ENCODE data around the gene CPNE8.

The CPNE8 gene

DNA sequence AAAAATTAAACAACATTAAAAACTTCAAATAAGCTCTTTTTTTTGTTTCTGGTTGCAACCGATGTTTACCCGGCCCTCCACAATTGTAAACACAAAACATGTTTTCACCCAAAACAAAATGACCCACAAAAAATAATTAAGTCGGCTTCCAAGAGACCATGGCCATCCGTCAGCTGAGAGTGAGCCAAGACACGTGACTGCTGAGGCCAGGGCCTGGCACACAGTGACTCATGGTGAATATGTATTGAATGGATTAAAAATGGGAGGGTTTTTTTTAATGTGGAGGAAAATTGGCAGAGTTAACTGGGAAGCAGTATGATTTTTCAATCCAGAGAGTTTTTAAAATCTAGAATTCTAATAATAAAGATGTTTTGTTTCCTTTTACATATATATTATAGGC is 13.8 kb upstream of the CPNE8 start:
- no peak overlapping the region for H3K4me3 ChIP-seq (ENCODE audit: low read depth, low read length)
- H3K27ac ChIP-seq (ENCODE audit: low read depth, low read length), result no peak overlapping the region
- H3K27me3 ChIP-seq (ENCODE audit: insufficient read depth, low read length), result peaks cover 6% of the 10 kb centered on the region
- H3K4me1 ChIP-seq (ENCODE audit: control insufficient read depth, insufficient read depth, low read length, unreplicated experiment), result peaks cover 5% of the 10 kb centered on the region
- H2AFZ ChIP-seq (ENCODE audit: low read length, unreplicated experiment), result peak overlapping the region; percentile 40
- no peaks in the 10 kb centered on the region for H3K36me3 ChIP-seq (ENCODE audit: insufficient read depth, low read length)
- no peaks in the 10 kb centered on the region for H3K79me2 ChIP-seq (ENCODE audit: control insufficient read depth, insufficient read depth, low read length, unreplicated experiment)

GRCh38 chr12:38915429-38916182 is 10.2 kb upstream of the CPNE8 start:
- H3K79me2 ChIP-seq (ENCODE audit: control insufficient read depth, insufficient read depth, low read length, unreplicated experiment), result no peaks in the 10 kb centered on the region
- no peak overlapping the region for H2AFZ ChIP-seq (ENCODE audit: low read length, unreplicated experiment)
- H3K27ac ChIP-seq (ENCODE audit: low read depth, low read length), result no peak overlapping the region
- no peaks in the 10 kb centered on the region for H3K27me3 ChIP-seq (ENCODE audit: insufficient read depth, low read length)
- H3K36me3 ChIP-seq (ENCODE audit: insufficient read depth, low read length), result no peaks in the 10 kb centered on the region
- peaks cover 5% of the 10 kb centered on the region for H3K4me1 ChIP-seq (ENCODE audit: control insufficient read depth, insufficient read depth, low read length, unreplicated experiment)
- H3K4me3 ChIP-seq (ENCODE audit: low read depth, low read length), result no peak overlapping the region

DNA sequence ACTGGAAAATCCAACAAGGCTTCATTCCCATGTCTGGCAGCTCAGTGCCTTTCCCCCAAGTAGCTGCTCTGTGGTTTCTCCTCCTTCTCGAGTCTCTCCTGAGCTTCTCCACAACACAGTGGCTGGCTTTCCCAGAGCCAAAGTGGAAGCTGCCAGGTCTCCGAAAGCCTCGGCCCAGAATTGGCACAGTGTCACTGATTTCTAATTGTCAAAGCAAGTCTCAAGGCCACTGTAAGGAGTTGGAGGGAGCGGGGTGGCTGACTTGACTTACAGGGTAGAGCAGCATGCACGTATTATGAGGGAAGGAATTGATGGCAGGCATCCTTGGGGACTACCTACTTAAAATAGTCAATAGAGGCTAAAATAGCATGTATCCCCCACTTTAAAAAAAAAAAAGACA is 6.7 kb upstream of the CPNE8 start:
- no peak overlapping the region for H2AFZ ChIP-seq (ENCODE audit: low read length, unreplicated experiment)
- no peaks in the 10 kb centered on the region for H3K36me3 ChIP-seq (ENCODE audit: insufficient read depth, low read length)
- peaks cover 4% of the 10 kb centered on the region; the same call in 1 of the 2 replicates for H3K27me3 ChIP-seq (ENCODE audit: insufficient read depth, low read length)
- H3K79me2 ChIP-seq (ENCODE audit: control insufficient read depth, insufficient read depth, low read length, unreplicated experiment), result no peaks in the 10 kb centered on the region
- no peak overlapping the region for H3K4me3 ChIP-seq (ENCODE audit: low read depth, low read length)
- H3K27ac ChIP-seq (ENCODE audit: low read depth, low read length), result no peak overlapping the region
- no peaks in the 10 kb centered on the region for H3K4me1 ChIP-seq (ENCODE audit: control insufficient read depth, insufficient read depth, low read length, unreplicated experiment)

DNA sequence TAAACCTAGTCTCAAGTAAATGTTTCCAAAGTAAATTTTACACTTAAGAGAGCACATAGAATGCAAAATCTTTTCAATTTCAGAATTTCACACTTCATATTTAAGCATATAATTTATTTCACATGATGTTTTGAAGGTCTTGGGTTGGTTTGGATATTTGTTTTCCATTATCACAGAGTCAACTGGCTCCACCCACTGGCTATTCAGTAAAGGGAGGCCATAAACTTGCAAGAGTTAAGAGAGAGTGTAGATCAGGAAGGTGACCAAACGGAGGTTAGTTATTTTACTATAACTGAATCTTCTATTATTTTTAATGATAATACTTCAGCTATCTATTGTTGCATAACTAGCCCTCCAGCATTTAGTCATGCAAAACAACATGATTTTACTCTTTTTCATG is 6.2 kb upstream of the CPNE8 start:
- no peaks in the 10 kb centered on the region for H3K79me2 ChIP-seq (ENCODE audit: control insufficient read depth, insufficient read depth, low read length, unreplicated experiment)
- H3K27me3 ChIP-seq (ENCODE audit: insufficient read depth, low read length), result peaks cover 4% of the 10 kb centered on the region; the same call in 1 of the 2 replicates
- H3K4me1 ChIP-seq (ENCODE audit: control insufficient read depth, insufficient read depth, low read length, unreplicated experiment), result no peaks in the 10 kb centered on the region
- H3K36me3 ChIP-seq (ENCODE audit: insufficient read depth, low read length), result no peaks in the 10 kb centered on the region
- no peak overlapping the region for H3K4me3 ChIP-seq (ENCODE audit: low read depth, low read length)
- H3K27ac ChIP-seq (ENCODE audit: low read depth, low read length), result no peak overlapping the region
- H2AFZ ChIP-seq (ENCODE audit: low read length, unreplicated experiment), result no peak overlapping the region

- no peaks in the 10 kb centered on the region for H3K36me3 ChIP-seq (ENCODE audit: insufficient read depth, low read length)
- peak overlapping the region; percentile 57 for H2AFZ ChIP-seq (ENCODE audit: low read length, unreplicated experiment)
- H3K4me3 ChIP-seq (ENCODE audit: low read depth, low read length), result peak overlapping the region; percentile 91
- H3K79me2 ChIP-seq (ENCODE audit: control insufficient read depth, insufficient read depth, low read length, unreplicated experiment), result no peaks in the 10 kb centered on the region
- no peak overlapping the region for H3K27ac ChIP-seq (ENCODE audit: low read depth, low read length)
- no peaks in the 10 kb centered on the region for H3K4me1 ChIP-seq (ENCODE audit: control insufficient read depth, insufficient read depth, low read length, unreplicated experiment)
- peaks cover 4% of the 10 kb centered on the region; the same call in 1 of the 2 replicates for H3K27me3 ChIP-seq (ENCODE audit: insufficient read depth, low read length)
Observed at GRCh38 chr12:38907201-38907923, 2.0 kb upstream of the CPNE8 start.

GRCh38 chr12:38906482-38907200 is 1.2 kb upstream of the CPNE8 start:
- no peaks in the 10 kb centered on the region for H3K36me3 ChIP-seq (ENCODE audit: insufficient read depth, low read length)
- peak overlapping the region; percentile 91 for H3K4me3 ChIP-seq (ENCODE audit: low read depth, low read length)
- H2AFZ ChIP-seq (ENCODE audit: low read length, unreplicated experiment), result peak overlapping the region; percentile 93
- peaks cover 4% of the 10 kb centered on the region; the same call in 1 of the 2 replicates for H3K27me3 ChIP-seq (ENCODE audit: insufficient read depth, low read length)
- peaks cover 2% of the 10 kb centered on the region for H3K79me2 ChIP-seq (ENCODE audit: control insufficient read depth, insufficient read depth, low read length, unreplicated experiment)
- H3K27ac ChIP-seq (ENCODE audit: low read depth, low read length), result no peak overlapping the region
- H3K4me1 ChIP-seq (ENCODE audit: control insufficient read depth, insufficient read depth, low read length, unreplicated experiment), result no peaks in the 10 kb centered on the region

DNA sequence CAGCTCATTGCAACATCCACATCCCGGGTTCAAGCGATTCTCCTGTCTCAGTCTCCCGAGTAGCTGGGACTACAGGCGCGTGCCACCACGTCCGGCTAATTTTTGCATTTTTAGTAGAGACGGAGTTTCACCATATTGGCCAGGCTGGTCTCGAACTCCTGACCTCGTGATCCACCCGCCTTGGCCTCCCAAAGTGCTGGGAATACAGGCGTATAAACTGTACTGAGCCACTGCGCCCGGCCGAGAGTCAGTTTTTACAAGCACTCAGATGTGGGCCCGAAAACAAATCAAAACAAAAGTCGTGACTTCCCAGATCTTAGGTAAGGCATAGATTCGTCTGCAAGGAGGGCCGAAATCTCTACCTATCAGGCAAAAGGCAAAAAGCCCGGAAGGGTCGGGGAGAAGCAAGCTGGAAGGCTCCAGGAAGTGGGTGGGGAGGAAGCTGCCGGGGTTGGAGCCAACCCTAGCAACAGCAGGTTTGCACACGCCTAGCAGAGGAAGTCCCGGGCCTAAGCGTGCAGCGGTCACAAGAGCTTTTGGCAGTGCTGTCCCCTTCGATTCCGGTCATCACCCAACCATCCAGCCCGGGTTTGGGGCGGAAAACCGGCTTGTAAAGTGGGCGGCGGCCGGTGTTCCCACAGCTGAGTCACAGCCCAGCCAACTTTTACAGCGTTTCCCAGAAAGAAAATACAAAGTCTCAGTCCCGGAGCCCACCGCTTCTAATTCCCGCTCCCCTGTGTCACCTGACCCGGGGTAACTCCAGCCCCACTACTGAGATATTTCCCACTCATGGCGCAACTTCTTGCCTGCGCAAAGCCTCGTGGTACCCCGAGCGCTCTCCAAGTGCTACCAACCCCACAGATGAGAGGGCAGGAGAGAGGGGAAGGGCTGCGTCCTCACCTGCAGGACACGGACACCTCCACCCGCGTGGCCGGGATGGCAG is 583 bp downstream of the CPNE8 start:
- Histone ChIP-seq H2AFZ (ENCODE audit: low read length, unreplicated experiment) (peak overlapping the region; percentile 93), H3K4me1 (ENCODE audit: control insufficient read depth, insufficient read depth, low read length, unreplicated experiment) (no peaks in the 10 kb centered on the region), H3K36me3 (ENCODE audit: insufficient read depth, low read length) (no peaks in the 10 kb centered on the region), H3K27me3 (ENCODE audit: insufficient read depth, low read length) (no peaks in the 10 kb centered on the region; the same call in 1 of the 2 replicates), H3K27ac (ENCODE audit: low read depth, low read length) (peak overlapping the region; percentile 76), H3K4me3 (ENCODE audit: low read depth, low read length) (peak overlapping the region; percentile 91), H3K79me2 (ENCODE audit: control insufficient read depth, insufficient read depth, low read length, unreplicated experiment) (peaks cover 8% of the 10 kb centered on the region)

GRCh38 chr12:38903596-38903995 is 1.8 kb downstream of the CPNE8 start:
- Histone ChIP-seq H3K27me3 (ENCODE audit: insufficient read depth, low read length) (no peaks in the 10 kb centered on the region), H3K79me2 (ENCODE audit: control insufficient read depth, insufficient read depth, low read length, unreplicated experiment) (peaks cover 8% of the 10 kb centered on the region), H3K36me3 (ENCODE audit: insufficient read depth, low read length) (no peaks in the 10 kb centered on the region), H3K4me3 (ENCODE audit: low read depth, low read length) (no peak overlapping the region), H3K4me1 (ENCODE audit: control insufficient read depth, insufficient read depth, low read length, unreplicated experiment) (no peaks in the 10 kb centered on the region), H3K27ac (ENCODE audit: low read depth, low read length) (no peak overlapping the region), H2AFZ (ENCODE audit: low read length, unreplicated experiment) (no peak overlapping the region)

GRCh38 chr12:38898001-38898684 is 7.2 kb downstream of the CPNE8 start:
- no peak overlapping the region for H2AFZ ChIP-seq (ENCODE audit: low read length, unreplicated experiment)
- no peaks in the 10 kb centered on the region for H3K27me3 ChIP-seq (ENCODE audit: insufficient read depth, low read length)
- H3K4me3 ChIP-seq (ENCODE audit: low read depth, low read length), result no peak overlapping the region
- H3K36me3 ChIP-seq (ENCODE audit: insufficient read depth, low read length), result no peaks in the 10 kb centered on the region
- H3K27ac ChIP-seq (ENCODE audit: low read depth, low read length), result no peak overlapping the region
- H3K4me1 ChIP-seq (ENCODE audit: control insufficient read depth, insufficient read depth, low read length, unreplicated experiment), result no peaks in the 10 kb centered on the region
- H3K79me2 ChIP-seq (ENCODE audit: control insufficient read depth, insufficient read depth, low read length, unreplicated experiment), result peaks cover 8% of the 10 kb centered on the region

Measured in ACC112 (cell line).